Natural killer cell (primary cell): ENCODE results near the gene ZNF778. TPM values are rescaled to one million over a fixed set of nuclear protein-coding genes. Genes with fewer than 3 reads are reported as not detected.
"Not testable (repeated sequence)": the region's sequence is repeated elsewhere in the genome, so short reads cannot be mapped to it uniquely, and the experiment has no call there.

Source experiments
- ATAC-seq, 3 donors: fragments of 150-1000 bp in 2 of 3; fragments of 200-7000 bp in 1 of 3; cut with Tn5 transposase; 1 replicate in 1 of 3; 2 replicates in 2 of 3; pipeline ENCODE4 v1.10.0; 2021; ENCODE audit warnings: mild to moderate bottlenecking in 2 of 3, moderate library complexity in 2 of 3
- DNase-seq, 2 donors: peaks; one replicate each; pipeline versions ENCODE4 v3.0.0 to v3.0.0-alpha.2; 2013 to 2021; ENCODE audit warnings: mixed read lengths in 1 of 2
- H3K27ac ChIP-seq: one replicate; pipeline ENCODE4 v1.5.1; 2013; ENCODE audit warnings: mild to moderate bottlenecking, low read length
- H3K27me3 ChIP-seq: one replicate; pipeline ENCODE4 v1.6.1; 2013; ENCODE audit warnings: low read length; ENCODE audit not compliant: control insufficient read depth, insufficient read depth
- H3K36me3 ChIP-seq: one replicate; pipeline ENCODE4 v1.6.1; 2013; ENCODE audit warnings: low read length; ENCODE audit not compliant: control insufficient read depth, insufficient read depth
- H3K4me1 ChIP-seq: one replicate; pipeline ENCODE4 v1.6.1; 2013; ENCODE audit warnings: low read length; ENCODE audit not compliant: control insufficient read depth, insufficient read depth
- H3K4me3 ChIP-seq: one replicate; pipeline ENCODE4 v1.5.1; 2013; ENCODE audit warnings: low read length
- H3K9me3 ChIP-seq: one replicate; pipeline ENCODE4 v1.6.1; 2013; ENCODE audit warnings: low read length; ENCODE audit not compliant: control insufficient read depth, insufficient read depth
- H3K27ac Mint-ChIP-seq, 2 donors: one replicate each; pipeline ENCODE4 v1.8.0; 2022; ENCODE audit warnings: mild to moderate bottlenecking in 2 of 2, mixed read lengths in 2 of 2, moderate library complexity in 1 of 2
- H3K27me3 Mint-ChIP-seq, 2 donors: one replicate each; pipeline ENCODE4 v1.8.0; 2022; ENCODE audit warnings: low read depth in 2 of 2, mixed read lengths in 2 of 2
- H3K36me3 Mint-ChIP-seq: one replicate; pipeline ENCODE4 v1.8.0; 2022; ENCODE audit warnings: mixed read lengths
- H3K4me1 Mint-ChIP-seq, 2 donors: one replicate each; pipeline ENCODE4 v1.8.0; 2022; ENCODE audit warnings: mixed read lengths in 2 of 2
- H3K4me3 Mint-ChIP-seq: one replicate; pipeline ENCODE4 v1.8.0; 2022; ENCODE audit warnings: mild to moderate bottlenecking, moderate library complexity, mixed read lengths
- H3K9me3 Mint-ChIP-seq, 2 donors: one replicate each; pipeline ENCODE4 v1.8.0; 2022; ENCODE audit warnings: mixed read lengths in 2 of 2
- CTCF ChIP-seq: fragments of 200-600 bp; IDR thresholded peaks from one replicate; pipeline ENCODE4 v1.8.0; 2022; ENCODE audit warnings: antibody characterized with exemption
- WGBS: methylation state at CpG from one replicate; pipeline ENCODE4 v1.1.7; 2013; ENCODE audit warnings: missing lambda C conversion rate; ENCODE audit not compliant: insufficient coverage; 5-methylcytosine and 5-hydroxymethylcytosine counted together
- intact Hi-C: fragments of 100-400 bp; cut with micrococcal nuclease; formaldehyde crosslinking; loops from one replicate; pipeline ENCODE4 v1.14.2; 2022
- total RNA-seq, 4 donors: library from RNA; stranded (reverse); fragments of 120-200 nt in 1 of 4; gene quantifications; one replicate each; pipeline versions ENCODE4 v1.2.3 to v1.2.4, GENCODE V29; 2013 to 2022

Gene ZNF778
- total RNA-seq, 3 donors from 2014 or later (not counting 1 experiment from before 2014, with no cell fraction given): 7.0 to 14.1 (median 11.8) TPM

- TF ChIP-seq CTCF: no peak
- intact Hi-C loops: no loop called here
- no peaks in the 10 kb centered on the region for H3K9me3 ChIP-seq
- Mint-ChIP-seq H3K36me3 (no peaks in the 10 kb centered on the region), H3K4me1 (peaks cover 0 to 11% of the 10 kb centered on the region in 2 donors), H3K9me3 (no peaks in the 10 kb centered on the region), H3K4me3 (no peak overlapping the region), H3K27me3 (no peaks in the 10 kb centered on the region), H3K27ac (no peak overlapping the region)
- H3K27ac ChIP-seq: no peak overlapping the region
- no peak overlapping the region for H3K4me3 ChIP-seq
- ATAC-seq: peak; percentile 52 to 70 (median 54)
- H3K4me1 ChIP-seq: no peaks in the 10 kb centered on the region
- WGBS: 81% methylated on average over 48 of the region's 48 CpGs
- peak in 1 of 2 donors; percentile 51 for DNase-seq
- H3K36me3 ChIP-seq: no peaks in the 10 kb centered on the region
- H3K27me3 ChIP-seq: no peaks in the 10 kb centered on the region
Measured at GRCh38 chr16:89184933-89185794, 32.3 kb upstream of the ZNF778 start.

GRCh38 chr16:89185887-89186592 is 31.5 kb upstream of the ZNF778 start:
- H3K4me3 ChIP-seq, H3K27ac ChIP-seq, ATAC-seq, DNase-seq, H3K4me1 ChIP-seq, H3K36me3 Mint-ChIP-seq, intact Hi-C loops, H3K27me3 ChIP-seq, H3K9me3 ChIP-seq, H3K4me3 Mint-ChIP-seq, H3K27ac Mint-ChIP-seq, H3K9me3 Mint-ChIP-seq, H3K27me3 Mint-ChIP-seq, H3K36me3 ChIP-seq: not testable (repeated sequence)
- H3K4me1 Mint-ChIP-seq: peaks cover 0 to 11% of the 10 kb centered on the region in 2 donors
- WGBS: 94% methylated on average over 30 of the region's 30 CpGs

- H3K4me1 ChIP-seq, H3K27ac ChIP-seq: not testable (repeated sequence)
- DNase-seq: peak in 1 of 2 donors; percentile 11
Measured at GRCh38 chr16:89186593-89187031, 30.9 kb upstream of the ZNF778 start.

GRCh38 chr16:89187032-89187769 is 30.3 kb upstream of the ZNF778 start:
- Mint-ChIP-seq H3K4me3 (no peak overlapping the region), H3K36me3 (no peaks in the 10 kb centered on the region), H3K27ac (peak overlapping the region; percentile 60 to 88), H3K9me3 (no peaks in the 10 kb centered on the region), H3K27me3 (no peaks in the 10 kb centered on the region), H3K4me1 (peaks cover 0 to 11% of the 10 kb centered on the region in 2 donors)
- Histone ChIP-seq H3K36me3 (no peaks in the 10 kb centered on the region), H3K27ac (no peak overlapping the region), H3K4me3 (no peak overlapping the region), H3K9me3 (no peaks in the 10 kb centered on the region), H3K27me3 (no peaks in the 10 kb centered on the region), H3K4me1 (no peaks in the 10 kb centered on the region)
- peak; percentile 61 to 73 (median 64) for ATAC-seq
- intact Hi-C loops: no loop called here
- TF ChIP-seq CTCF: no peak
- peak in 1 of 2 donors; percentile 56 for DNase-seq
- WGBS: 61% methylated on average over 19 of the region's 19 CpGs

More at GRCh38 chr16:89186593-89187031, 30.9 kb upstream of the ZNF778 start:
- H3K36me3 Mint-ChIP-seq, H3K27ac Mint-ChIP-seq, H3K36me3 ChIP-seq, H3K27me3 Mint-ChIP-seq, ATAC-seq, H3K9me3 ChIP-seq, intact Hi-C loops, H3K9me3 Mint-ChIP-seq, H3K4me3 Mint-ChIP-seq, H3K4me3 ChIP-seq, H3K27me3 ChIP-seq: not testable (repeated sequence)
- peaks cover 0 to 11% of the 10 kb centered on the region in 2 donors for H3K4me1 Mint-ChIP-seq
- WGBS: 94% methylated on average over 20 of the region's 20 CpGs
